ENCODE data around the gene OTOP2.

The OTOP2 gene

DNA sequence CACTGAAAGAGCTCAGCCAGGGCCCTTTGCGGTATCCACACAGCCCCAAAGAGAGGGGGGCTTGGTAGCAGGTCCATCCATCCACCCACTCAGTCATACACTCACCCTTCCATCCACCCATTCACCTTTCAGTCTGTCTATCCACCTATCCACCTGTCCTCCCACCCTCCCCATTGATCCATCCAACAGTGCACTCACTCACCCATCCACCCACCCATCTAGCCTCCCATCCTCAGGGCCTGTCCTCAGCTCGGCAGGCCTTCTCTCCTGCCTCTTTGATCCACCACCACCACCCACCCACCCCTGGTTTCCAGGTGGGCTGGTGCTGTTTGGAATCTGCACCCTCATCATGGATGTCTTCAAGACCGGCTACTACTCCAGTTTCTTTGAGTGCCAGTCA is 1.2 kb downstream of the OTOP2 start:
- no peak for DNase-seq

DNA sequence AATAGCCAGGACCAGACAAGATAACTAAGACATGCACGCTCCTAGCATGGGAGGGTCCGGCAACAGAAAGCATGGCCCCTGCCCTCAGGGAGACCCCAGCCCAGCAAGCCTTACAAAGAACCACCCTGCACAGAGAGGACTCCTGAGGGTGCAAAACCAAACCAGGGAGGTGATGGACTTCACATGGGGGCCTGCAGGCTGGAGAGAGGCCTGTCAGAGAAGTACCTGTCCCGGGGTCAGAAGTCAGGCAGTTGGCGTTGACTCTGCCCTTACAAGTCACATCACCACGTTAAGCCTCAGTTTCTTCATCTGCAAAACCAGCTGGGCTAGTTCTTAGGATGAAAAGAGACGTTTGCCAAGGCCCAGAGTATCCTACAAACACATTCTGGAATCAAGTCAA is 4.7 kb downstream of the OTOP2 start:
- no peak for DNase-seq

DNA sequence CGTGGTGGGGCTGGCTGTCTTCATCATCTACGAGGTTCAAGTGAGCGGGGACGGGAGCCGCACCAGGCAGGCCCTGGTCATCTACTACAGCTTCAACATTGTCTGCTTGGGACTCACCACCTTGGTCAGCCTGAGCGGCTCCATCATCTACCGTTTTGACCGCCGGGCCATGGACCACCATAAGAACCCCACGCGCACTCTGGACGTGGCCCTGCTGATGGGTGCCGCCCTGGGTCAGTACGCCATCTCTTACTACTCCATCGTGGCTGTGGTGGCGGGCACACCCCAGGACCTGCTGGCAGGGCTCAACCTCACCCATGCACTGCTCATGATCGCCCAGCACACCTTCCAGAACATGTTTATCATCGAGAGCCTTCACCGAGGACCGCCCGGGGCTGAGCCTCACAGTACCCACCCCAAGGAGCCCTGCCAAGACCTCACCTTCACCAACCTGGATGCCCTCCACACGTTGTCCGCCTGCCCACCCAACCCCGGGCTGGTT is 6.5 kb downstream of the OTOP2 start:
- DNase-seq, result no peak

DNA sequence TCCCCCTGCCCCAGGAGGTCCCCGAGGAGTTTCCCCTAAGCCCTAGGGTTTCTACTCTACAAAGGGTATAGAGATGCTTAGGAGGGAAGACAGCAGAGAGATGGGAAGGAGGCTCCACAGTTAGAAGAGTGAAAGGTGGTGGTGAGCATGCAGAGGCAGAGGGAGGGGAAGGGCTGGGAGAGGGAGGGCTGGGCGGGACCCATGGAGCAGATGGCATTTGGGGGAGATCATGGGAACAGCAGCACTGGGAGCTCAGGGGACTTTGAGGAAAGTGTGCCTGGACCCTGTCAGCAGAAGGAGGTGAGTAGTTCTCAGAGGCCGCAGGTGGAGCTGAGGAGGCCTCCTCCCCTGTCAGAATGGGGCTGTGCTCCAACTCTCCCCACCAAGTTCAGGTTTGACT is 11.0 kb downstream of the OTOP2 start:
- no peak for DNase-seq

DNA sequence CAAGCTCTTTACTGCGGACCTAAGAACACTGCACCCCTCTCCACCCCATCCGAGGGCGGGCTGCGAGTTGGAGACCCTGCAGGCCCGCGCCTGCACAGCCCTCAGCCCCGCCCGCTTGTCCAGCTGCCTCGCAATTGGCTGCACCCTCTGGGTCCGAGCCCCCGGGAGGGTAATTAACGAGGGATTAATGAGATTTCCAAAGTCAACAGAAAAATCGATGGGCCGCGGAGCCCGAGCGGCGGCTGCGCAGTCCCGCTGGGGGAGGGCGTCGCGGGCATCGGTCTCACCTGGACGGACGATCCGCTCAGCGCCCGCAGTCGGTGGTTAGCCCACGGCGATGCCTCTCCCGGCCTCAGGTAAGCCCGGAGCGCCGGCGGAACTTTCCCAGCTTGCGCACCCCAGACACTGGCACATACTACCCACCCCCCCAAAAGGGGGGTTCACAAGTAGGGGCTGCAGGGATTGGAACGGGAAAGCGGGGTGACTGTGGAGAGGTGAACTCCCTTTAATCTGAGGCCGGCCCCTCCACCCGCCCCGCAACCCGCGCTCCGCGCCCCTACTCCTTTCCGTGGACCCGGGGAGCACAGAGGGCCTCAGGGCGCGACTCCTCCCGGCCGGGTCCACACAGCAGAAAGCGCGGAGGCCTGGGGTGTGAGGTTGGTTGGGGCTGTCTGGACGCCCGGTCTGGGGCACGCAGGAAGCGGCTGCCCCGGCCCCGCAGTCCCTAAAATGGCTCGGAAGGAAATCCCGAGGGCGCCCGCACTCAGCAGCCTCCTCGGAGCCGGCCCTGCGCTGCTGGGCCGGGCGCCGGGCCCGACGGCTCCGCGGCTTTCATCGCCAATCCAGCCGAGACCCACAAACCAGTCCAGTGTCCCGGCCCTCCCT is 11.8 kb downstream of the OTOP2 start, which contains the start of gene OTOP3:
TSS of gene OTOP3 (plus strand) at position 314 of the 885 bp plus-strand sequence. CDS start at position 338, 24 bp downstream.
- DNase-seq, result peak in 2 of 3 experiments; percentile 72 to 81

DNA sequence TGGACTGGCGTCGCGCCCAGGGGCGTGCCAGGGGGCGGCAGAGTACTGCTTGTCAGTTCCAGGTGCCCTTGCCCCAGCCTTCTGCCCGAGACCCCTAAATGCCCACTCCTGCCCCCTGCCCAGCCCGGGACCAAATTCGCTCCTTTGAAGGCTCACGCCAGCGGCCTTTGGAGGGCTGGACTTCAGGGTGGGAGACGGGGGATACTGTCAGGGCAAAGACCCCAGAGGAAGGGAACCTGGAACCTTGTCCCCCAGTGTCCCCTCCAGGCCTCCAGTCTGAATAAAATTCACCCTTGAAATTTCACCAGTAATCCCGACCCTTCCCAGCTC is 12.4 kb downstream of the OTOP2 start:
- no peak for DNase-seq

DNA sequence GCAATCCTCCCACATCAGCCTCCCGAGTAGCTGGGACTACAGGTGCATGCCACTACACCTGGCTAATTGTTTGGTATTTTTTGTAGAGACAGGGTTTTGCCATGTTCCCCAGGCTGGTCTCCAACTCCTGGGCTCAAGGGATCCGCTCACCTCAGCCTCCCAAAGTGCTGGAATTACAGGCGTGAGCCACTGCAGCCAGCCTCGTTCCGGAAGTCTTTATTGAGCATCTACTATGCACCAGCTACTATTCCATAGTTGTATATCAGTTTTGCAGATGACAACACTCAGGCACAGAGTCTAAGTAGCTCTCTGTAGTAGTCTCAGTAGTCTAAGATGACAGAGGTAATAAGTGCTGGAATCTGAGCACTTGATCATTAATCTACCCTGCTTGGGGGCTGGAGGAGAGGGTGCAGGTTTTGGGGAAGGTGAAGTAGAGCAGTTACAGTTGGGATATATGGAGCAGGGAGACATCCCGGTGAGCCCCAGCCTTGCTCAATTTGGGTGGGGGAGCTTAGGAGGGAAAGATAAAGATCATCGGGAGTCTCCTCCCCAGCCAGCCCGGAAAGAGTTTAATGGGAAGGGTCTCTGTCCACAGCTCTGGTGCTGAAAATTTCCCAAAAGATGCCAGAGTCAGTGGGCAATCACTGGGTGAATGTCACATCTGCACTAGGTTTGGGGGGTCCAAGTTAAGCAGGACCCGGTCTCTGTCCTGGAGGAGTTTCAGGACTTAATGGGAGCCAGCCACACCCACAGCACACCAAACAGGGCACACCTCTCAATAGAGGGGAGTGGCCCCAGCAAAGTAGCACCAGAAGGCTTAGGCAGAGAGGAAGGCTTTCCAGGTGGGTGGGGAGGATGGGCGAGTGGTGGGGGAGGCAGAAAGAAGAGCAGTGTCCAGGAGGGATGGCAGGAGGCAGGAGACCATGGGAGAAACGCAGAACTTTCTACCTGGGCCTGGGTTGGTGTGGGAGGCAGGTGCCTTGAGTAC is 13.3 kb downstream of the OTOP2 start:
- no peak for DNase-seq

DNA sequence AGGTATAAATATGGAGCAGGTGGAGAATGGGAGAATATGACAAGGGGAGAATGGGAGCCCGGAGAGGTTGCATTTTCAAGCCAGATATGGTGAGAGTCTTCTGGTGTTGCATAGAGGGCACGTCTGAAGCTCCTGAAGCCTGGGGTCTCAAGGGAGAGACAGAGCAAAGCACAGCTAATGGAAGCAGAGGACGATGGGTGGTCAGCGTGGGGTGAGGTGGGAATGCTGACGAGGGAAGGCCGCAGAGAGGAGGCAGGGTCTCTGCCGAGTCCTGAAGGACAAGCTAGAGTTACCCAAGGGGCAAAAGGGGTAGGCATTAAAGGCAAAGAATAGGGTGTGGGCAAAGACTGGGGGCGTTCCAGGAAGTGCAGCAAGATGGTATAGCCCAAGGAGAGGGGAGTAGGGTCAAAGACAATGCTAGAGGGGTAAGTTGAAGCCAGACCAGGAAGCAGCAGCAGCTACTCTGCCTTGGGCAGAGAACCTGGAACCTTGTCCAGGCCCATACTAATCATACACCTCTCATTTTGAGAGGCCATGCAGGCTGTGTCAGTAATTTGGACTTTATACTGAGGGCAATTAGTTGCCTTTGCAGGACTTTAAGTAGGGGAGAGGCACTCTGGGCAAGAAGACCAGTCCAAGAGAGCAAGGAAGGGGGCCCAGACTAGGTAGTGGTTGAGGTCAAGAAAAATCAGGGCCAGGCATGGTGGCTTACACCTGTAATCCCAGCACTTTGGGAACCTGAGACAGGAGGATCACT is 14.3 kb downstream of the OTOP2 start:
- DNase-seq, result no peak

DNA sequence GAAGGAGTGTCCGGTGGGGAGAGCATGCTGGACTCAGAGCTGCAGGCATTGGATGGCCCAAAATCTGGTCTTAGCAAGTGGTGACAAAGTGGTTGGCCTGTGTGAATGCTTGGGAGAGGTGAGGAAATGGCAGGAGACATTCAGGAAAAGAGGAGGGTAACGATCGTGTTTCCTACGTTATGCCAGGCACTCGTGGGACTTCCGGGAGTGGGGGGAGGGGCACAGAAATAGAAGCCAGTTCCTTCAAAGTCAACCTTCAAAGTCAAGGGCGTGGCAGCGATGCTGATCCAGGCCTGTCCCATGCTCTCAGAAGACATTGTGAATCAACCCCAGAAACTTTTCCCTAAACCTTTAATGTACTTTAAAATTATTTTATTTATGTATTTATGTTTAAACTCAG is 15.5 kb downstream of the OTOP2 start:
- DNase-seq, result no peak

DNA sequence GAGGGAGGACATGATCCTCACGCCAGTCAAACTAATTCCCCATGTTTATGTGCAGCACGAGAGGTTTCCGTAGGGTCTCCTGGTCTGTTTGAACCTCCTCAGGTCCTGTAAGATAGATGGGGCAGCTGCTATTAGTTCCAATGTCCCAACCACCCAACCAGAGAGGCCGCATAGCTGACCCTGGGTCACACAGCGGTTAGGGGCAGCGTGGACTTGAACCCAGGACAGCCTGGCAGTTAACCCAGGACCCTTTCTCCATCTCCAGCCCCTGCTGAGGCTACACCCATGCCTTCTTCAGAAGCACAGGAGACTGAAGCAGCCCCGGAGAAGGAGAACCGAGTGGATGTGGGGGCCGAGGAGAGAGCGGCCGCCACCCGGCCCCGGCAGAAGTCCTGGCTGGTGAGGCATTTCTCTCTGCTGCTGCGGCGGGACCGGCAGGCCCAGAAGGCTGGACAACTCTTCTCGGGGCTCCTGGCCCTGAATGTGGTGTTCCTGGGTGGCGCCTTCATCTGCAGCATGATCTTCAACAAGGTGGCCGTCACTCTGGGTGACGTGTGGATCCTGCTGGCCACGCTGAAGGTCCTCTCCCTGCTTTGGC is 17.2 kb downstream of the OTOP2 start:
- DNase-seq, result no peak

DNA sequence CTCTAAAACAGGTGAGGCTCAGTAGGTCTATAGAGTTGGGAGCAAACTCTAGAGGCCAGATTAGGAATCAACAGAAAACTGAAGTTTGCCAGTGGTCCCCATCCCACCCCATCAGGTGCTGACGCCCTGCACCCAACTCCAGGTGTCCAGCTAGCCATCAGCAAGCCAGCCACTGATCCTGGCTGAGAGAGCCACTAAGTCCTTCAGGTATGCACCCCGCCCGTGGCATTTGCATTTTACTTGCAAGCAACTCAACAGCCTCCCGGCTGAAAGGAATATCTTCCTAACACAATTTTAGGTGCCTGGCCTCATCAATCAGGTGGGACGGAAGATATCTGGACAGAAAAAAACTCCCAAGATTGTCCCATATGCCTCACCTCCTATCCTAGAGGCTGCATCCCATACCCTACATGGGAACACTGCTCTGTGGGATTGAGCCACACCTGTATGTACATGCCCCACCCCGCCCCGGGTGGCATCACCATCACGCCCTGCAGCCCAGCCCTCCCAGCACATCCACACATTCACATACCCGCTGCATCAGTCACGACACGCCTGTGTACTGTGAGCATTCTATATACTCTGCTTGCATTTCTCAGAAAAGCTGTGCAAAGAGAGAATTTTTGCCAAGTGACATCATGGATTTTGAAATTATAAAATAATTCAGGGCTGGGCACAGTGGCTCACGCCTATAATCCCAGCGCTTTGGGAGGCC is 19.9 kb downstream of the OTOP2 start:
- no peak for DNase-seq

DNA sequence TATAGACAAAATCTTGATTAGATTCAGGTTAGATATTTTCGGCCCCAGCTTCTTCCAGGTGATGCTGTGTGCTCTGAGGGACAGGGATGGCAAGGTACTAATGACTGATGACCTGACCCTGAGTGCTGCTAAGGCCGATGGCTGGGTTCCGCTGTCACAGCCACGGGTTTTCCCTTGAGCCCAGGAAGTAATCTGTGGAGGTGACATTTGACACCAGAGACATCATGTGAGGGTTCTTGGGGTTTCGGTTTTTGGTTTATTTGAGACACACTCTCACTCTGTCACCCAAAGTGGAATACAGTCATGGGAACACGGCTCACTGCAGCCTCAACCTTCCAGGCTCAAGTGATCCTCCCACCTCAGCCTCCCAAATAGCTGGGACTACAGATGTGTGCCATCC is 21.5 kb downstream of the OTOP2 start:
- no peak for DNase-seq

DNA sequence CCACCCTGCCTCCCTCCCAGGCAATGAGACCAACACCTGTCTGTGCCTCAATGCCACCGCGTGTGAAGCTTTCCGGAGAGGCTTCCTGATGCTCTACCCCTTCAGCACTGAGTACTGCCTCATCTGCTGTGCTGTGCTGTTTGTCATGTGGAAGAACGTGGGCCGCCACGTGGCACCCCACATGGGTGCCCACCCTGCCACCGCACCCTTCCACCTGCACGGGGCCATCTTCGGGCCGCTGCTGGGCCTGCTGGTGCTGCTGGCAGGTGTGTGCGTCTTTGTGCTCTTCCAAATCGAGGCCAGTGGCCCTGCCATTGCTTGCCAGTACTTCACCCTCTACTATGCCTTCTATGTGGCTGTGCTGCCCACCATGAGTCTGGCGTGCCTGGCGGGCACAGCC is 22.6 kb downstream of the OTOP2 start:
- no peak for DNase-seq

DNA sequence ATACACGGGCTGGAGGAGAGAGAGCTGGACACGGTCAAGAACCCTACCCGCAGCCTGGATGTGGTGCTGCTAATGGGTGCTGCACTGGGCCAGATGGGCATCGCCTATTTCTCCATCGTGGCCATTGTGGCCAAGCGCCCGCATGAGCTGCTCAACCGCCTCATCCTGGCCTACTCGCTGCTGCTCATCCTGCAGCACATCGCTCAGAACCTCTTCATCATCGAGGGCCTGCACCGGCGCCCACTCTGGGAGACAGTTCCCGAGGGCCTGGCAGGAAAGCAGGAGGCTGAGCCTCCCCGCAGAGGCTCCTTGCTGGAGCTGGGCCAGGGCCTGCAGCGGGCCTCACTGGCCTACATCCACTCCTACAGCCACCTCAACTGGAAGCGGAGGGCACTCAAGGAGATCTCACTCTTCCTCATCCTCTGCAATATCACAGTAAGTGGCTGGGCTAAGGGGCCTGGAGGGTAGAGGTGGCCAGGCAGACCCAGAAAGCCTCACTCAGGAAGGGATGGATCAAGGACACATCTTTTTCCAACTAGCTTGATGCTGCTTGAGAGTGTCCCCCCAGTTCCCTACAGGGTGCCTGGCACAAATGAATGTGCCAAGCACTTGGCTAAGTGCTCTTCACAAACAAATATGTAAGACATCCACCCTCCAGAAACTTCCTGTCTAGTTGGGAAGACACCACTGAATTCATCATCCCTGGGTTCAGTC is 23.1 kb downstream of the OTOP2 start:
- no peak for DNase-seq

DNA sequence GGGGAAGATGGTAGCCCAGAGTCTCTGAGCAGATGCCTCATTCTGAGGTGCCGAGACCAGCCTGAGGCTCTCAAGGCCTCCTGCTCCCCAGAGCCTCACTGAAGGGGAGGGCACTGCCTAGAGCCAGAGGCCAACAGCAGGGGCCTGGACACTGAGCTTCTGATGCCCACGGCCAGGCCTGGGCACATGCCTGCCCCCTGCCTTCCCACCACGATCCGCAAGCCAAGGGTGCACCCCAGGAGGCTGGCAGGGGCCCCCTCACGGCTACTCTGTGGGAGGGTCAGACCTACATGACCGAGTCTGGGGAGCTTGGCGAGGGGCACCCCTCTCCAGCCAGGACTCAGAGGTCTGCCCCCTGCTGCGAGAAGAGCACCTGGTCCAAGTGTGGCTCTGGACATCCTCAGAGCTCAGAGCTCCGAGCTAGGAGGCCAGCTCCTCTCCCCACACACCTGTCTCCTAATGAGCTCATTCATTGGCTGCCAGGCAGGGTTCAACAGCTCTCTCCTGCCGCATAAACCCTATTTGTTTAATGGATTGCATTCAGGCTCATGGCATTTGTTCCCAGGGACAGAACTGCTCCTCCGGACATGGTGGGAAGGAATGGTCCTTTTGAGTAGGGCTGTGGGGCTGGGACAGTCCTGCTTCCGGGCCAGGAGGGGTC is 25.5 kb downstream of the OTOP2 start:
- DNase-seq, result peak; percentile 39 to 74 (median 66)

DNA sequence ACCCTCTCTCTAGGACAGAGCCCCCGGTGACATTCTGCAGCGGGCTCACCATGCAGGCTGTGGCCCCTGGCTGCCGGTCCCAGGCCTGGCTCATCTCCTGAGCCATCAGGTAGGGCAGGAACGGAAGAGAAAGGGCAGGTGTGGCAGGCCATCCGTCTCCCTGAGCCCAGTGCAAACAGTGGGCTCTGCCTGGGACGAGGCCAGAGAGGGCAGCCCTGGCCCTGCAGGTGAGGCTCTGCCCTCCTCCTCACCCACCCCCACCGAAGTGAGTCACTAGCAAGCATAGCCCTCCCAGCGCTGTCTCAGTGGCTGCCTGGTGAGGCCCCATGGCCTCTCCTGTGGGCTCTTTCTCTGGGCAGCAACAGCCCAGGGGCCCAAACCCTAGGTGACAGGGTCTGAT is 26.1 kb downstream of the OTOP2 start:
- peak in 2 of 3 experiments; percentile 66 to 76 for DNase-seq

DNA sequence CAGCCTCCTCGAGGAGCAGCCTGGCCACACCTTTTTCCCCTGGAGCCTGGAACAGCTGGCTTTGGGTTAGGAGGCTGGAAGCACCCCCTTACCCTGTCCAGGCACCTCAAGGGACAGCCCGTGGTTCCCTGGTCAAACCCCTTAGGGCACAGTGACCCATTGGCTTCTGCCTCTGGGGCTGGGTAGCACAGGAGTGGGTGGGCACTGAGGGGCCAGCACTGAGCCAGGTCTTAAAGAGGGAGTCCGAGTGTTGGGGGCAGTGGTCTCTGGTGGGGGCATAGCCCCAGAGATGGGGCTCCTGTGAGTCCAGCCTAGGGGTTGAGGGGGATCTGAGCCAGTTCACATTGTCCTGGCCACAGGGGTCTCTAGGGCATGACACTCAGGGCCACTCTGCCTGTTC is 27.0 kb downstream of the OTOP2 start:
- no peak for DNase-seq

DNA sequence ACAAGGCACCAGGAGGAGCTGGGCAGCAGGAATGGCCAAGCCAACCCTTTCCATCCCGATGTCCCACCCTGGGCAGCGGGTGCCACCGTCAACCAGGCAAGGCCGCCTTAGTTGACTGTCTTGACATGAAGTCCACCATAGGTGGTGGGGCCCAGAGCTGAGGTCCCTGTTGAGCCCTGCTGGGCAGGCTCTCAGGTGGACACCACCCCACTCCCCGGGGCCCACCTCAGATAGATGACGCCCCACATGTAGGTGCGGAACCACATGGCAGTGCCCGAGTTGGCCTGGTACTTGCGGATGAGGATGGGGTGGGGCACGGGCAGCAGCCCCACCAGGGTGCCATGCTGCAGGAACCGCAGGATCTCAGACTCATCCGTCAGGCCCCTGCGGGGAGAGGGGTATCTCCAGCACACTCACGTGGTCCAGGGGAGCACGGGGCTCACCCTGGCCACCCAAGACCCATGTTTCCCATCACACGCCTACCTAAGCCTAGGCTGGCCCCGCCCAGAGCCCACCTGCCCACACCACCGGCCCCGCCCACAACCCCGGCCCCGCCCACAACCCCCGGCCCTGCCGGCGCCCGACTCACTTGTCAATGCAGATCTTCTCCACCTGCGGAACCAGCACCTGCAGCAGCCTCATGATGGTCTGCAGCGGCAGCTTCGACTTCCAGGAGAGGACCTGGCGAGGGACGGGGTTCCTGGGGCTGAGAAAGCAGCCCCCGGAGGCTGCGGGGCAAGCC is 27.8 kb downstream of the OTOP2 start:
- DNase-seq, result no peak

DNA sequence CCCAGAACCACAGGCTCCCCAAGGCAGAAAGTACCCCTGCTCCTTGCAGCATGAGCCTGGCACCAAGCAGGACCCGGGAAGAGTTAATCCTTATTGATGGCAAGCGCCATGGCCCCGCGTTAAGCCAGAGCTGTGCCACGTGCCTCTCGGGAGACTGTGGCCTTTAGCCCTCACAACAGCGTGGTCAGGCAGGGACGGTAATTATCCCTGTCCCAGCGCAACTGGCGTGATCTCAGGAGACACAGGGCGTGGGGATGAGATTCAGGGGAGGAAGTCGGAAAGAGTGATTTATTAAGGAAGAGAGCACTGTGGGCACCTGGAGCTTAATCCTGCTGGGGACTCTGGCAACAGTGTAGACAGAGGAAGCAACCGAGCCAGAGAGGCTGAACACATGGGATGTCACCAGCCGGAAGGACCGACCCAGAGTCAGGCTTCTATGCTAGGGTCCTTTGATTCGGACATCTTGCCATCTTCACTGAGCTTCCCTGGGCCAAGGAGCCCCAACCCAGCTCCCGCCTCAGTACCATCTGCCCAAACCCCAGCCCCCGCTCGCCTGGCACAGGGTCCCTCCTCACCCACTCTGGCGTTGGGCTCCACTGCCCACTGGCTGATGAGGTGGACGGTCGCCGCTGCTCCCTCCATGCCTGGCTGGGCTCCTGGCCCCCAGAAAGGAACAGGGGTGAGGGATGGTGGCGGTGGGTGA is 28.5 kb downstream of the OTOP2 start:
- no peak for DNase-seq

Data from NCI-H1417 (cell line).